ENCODE data around the gene WDR33.

- TF ChIP-seq CTCF (IDR thresholded peaks at IDR 0.05) (no peak), POLR2A (IDR thresholded peaks at IDR 0.05) (no peak)
These were observed 15.1 kb upstream of the WDR33 start for GRCh38 chr2:127826047-127826446.
